Iris pigment epithelial cell (primary cell): Measurements from ENCODE around the gene SPSB4.
"Not testable (repeated sequence)": the region's sequence is repeated elsewhere in the genome, so short reads cannot be mapped to it uniquely, and the experiment has no call there.

Source experiments
- DNase-seq: peaks from one replicate; pipeline ENCODE4 v3.0.0-alpha.2; 2011; ENCODE audit warnings: low read depth

The SPSB4 gene

DNA sequence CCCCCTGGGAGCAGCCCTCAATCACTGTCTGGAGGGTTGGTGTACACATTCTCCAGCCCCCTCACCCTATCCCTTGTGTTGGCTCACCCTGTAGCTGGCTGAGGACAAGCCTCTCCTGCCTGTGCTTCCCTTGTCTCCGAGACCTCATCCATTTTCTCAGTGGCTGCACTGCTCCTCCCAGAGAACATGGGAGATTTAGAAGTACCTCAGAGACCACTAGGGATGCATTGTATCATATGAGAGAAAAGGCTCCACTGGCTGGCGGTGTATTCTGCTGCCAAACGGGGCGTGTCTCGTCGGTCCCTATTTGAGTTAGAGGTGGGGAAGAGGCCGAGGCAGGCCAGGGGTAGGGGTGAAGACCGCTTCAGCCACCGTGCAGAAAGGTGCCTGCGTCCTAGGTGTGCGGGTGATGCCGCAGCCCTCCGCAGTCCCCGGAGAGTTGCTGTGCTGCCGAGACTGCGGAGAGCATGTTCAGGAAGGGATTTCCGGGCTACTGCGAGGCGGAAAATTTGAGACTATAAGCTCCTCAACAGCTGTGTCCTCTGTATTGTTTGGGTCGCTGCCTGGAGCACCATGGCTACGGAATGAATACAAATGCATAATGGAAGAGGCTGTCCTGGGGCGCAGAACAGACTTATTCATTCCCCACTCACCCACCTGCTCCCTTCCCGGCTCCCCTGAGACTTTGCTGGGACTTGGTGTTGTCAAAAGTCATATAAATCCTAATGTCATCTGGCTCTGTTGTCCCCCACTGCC lies 43.8 kb downstream of the SPSB4 start:
- peak; percentile 71 for DNase-seq

- DNase-seq: no peak
Measured at GRCh38 chr3:141095546-141095937, 44.4 kb downstream of the SPSB4 start.

DNA sequence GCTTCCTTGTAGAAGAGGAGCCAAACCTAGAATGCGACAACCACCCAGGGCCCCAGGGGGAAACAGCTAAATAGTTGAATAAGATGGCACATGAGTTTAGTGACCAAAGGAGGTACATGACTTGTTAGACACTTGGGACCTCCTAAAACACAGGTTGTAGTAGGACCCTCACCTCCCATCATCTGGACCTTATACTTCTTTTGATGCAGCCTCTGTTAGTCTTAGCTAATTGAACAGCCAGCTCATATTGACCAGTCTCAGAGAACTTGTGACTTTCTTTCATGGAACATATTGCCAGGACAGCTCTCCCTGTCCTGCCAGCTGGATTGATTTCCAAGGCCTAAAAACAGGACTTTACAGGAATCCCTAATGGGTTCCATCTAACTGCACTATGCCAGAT lies 45.0 kb downstream of the SPSB4 start:
- DNase-seq: no peak

GRCh38 chr3:141096981-141097380 lies 45.8 kb downstream of the SPSB4 start:
- no peak for DNase-seq

DNA sequence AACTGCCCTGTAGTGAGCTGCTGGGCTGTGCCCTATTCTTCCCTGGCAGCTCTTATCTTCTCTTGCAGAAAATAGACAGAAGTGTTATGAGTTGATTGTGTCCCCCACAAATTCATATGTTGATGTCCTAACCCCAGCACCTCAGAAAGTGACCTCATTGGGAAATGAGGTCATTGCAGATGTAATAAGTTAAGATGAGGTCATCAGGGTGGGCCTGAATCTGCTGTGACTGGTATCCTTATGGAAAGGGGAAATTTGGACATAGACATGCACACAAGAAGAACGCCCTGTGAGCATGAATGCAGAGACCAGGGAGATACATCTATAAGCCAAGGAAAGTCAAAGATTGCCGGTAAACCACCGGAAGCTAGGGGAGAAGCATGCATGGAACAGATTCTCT lies 49.0 kb downstream of the SPSB4 start:
- DNase-seq: no peak

DNA sequence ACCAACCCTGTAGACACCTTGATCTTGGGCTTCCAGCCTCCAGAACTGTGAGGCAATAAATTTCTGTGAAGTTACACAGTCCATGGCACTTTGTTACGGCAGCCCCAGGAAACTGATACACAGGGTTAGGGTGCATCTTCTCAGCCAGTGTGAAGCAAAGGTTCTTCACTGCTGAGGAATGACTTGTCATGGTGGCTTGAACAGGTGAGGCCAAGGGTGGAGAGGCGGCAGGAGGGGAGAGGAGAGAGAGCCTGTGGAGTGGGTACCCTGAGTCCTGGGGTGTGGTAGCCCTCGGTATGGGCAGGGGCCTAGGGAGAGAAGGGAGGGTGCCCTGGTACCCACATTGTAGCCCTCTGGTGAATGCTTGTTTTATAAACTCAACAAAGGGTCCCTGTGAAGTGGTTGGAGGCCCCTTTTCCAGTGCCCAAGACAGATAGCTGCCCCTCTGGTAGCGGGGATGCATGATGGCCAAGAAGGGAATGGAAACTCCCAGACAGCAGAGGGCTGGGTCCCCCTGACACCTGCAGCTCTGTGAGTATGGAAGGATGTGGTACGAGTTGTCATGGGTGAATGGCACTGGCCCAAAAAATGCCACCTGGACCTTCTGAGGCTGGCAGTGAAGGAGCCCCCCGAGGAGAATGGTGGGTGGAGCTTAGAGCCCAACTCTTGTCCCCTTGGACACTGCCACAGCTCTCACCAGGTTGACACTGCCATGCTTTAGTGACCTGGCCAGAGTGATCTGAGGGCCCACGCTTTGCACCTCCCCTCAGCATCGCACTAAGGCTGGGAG lies 49.6 kb downstream of the SPSB4 start:
- no peak for DNase-seq

- no peak for DNase-seq
Measured at GRCh38 chr3:141102372-141102771, 51.2 kb downstream of the SPSB4 start.

- no peak for DNase-seq
Measured at GRCh38 chr3:141103067-141103466, 51.9 kb downstream of the SPSB4 start.

DNA sequence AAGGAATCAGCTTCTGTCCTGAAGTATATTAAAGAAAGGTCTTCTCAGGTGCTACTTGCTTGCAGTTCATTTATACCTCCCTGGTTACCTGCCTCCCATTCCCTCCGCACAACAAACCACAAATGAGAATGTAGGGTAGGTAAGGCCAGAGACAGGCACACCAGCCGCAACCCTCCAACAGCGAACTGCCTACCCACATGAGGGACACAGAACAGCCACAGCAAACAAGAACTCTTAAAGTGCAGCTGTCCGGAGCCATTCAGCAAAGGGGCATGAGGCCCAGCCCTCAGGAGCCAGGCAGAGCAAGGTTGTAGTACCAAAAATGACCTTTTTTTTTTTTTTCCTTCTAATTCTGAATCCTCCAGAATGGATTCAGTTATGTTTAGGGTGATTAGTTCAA lies 52.4 kb downstream of the SPSB4 start:
- DNase-seq: no peak

DNA sequence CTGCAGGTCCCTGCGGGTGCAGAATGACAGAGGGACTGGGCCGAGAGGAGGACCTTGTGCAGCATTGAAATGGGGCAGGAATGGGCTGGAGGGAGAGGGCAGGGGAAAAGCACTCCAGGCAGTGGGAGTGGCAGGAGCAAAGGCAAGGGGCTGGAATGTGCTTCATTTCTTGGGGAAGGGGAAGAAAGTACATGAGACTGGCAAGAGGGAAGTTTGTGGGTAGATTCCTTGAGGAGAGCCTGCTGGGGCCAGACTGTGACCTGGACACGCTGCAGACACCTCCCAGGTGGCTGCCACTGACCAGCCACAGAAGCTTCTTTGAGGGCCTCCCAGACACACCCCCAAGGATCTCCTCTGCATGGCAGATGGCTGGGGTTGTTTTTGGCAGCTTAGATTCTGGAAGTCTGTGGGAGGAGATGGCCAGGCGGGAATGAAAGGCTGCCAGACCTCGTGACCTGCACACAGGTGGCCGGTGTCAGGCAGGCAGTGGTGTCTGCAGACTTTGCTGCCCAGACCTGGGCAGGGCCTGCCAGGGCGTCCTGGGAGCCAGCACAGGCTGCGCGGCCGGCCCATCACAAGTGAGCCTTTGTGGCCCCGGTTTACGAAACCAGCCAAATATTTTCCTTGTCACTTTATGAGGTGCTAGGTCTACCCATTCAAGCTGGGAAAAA lies 53.1 kb downstream of the SPSB4 start:
- DNase-seq: no peak

- DNase-seq: peak; percentile 84
Measured at GRCh38 chr3:141105828-141106628, 54.9 kb downstream of the SPSB4 start.

DNA sequence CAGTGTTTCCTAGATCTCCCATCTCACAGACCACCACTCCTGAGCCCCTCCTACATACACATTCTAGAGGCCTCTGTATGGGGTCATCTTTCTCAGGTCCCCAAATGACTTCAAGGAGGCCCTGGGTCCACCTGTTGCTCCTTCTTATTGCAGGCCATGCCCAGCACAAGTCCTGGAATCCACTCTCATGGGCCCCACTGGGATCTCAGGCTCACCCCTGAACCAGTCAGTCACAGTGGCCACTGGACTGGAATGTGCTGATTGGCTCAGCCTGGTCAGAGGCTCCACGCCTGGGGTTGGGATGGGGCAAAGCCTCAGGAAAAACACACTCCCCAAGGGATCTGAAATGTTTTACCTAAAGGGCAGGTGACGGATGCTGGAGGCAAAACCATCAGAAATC lies 55.7 kb downstream of the SPSB4 start:
- DNase-seq: no peak

DNA sequence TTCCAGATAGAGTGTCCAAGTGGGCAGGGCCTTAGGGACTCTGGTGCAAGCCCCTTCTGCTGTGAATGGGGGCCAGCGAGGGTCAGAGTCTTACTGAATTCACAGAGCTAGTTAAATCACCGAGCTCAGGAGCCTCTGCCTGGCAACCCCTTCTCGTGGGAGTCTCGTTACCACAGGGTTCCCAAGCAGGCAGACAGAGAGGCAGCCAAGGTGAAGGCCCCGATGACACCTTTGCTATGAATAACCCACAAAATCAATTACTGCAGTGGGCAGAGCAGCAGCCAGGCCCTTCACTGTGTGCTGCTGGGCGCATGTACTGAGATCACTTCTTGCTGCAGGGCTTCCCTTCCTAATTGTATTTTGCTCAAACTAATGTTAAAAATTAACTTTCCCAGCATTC lies 56.9 kb downstream of the SPSB4 start:
- no peak for DNase-seq

- DNase-seq: no peak
Measured at GRCh38 chr3:141109751-141110150, 58.6 kb downstream of the SPSB4 start.

- no peak for DNase-seq
Measured at GRCh38 chr3:141110322-141110721, 59.2 kb downstream of the SPSB4 start.

- DNase-seq: no peak
Measured at GRCh38 chr3:141111364-141112155, 60.4 kb downstream of the SPSB4 start.

DNA sequence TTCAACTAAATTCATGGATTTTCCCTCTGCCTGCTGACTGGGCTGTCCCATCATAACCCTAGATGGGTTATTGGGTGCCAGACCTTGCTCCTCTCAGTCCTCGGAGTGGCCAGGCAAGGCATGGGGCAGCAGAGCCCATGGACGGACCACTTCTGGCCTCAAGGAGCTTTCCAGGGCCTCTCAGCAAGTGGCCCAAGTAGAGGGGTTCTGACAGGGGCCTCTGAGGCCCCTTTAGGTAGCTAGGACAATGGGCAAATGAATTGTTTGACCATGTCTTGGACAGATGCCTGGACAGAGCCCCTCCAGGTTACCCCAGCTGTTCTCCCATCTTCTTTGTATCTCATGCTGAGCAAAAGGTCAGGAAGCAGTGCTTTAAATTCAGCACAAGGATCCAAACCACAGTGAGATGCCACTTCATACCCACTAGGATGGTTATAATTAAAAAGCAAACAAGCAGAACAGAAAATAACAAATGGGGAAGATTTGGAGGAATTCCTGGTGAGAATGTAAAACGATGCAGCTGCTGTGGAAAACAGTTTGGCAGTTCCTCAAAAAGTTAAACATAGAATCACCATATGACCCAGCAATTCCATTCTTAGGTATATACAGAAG lies 61.6 kb downstream of the SPSB4 start:
- DNase-seq: no peak

- DNase-seq: not testable (repeated sequence)
Measured at GRCh38 chr3:141113680-141114079, 62.5 kb downstream of the SPSB4 start.

DNA sequence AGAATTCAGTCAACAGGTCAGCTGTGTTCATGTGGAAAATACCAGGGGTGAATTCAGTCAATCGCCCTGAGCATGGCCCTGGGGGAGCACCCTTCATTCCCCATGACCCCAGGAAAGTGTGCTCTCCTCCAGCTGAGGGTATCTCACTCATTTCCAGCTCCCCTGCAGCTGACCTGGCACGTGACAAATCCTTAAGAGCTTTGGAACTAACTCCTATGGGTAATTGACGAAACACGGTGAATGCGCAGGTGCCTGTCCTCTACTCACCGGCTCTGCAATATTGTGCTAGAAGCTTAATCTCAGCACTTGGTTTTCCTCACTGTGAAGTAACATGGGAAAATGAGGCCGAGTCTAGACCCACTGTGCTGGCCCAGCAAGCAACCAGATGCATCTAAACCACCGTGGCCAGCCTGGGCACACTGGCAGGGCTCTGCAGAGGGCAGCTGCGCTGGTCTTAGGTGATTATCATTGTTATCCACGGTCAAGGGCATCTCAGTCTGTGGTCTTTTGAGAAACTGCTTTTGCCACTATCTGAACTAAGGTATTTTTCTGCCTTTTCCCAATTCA lies 63.1 kb downstream of the SPSB4 start:
- DNase-seq: no peak

GRCh38 chr3:141114816-141115460 lies 63.8 kb downstream of the SPSB4 start:
- DNase-seq: no peak
